HG02884 (cell line): ENCODE data around the gene ST8SIA4.

Experiments
- ATAC-seq: cut with Tn5 transposase; IDR thresholded peaks from one replicate; pipeline ENCODE4 v1.9.1; 2021; ENCODE audit warnings: mild to moderate bottlenecking, moderate library complexity; ENCODE audit not compliant: unreplicated experiment

Gene ST8SIA4

DNA sequence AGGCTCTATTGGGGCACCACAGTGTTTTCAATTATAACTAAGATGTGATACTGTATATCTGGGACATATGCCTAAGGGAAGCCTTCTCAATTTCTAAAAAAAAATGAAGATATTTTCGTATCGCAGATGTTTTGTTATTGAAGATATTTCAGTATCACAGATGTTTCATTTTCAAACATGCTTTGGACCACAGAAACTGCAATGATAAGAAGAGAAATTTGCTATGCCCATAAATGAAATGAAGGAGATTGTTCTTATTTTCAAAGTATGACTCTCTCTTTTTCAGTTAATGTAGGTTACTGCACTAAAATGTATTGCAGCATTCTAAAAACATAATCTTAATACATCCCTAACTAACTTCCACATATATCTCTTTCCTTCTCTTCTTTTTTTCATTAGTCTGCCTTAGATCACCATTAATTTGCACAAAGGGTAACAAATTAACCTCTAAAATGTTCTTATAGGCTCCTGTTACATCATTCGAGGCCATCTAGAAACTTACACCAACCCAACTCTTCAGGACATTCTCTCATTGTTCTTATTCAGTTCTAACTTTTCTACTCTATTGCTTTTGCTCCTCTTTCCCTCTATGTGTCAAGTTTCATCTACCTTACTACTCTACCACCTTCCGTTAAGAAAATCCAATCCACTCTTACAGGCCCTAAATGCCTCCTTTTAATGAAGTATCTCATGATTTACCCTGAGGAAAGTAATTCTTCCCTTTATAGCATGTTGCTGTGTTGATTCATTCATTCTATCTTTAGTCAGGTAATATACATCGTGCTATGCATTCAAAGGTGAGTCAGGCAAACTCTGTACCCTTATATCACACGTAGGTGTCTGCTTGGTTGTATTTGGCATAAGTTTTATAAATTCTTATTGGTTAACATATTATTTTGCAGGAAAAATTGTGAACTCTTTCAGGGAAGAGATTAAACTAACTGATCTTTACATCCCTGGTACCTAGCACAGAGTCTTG lies 70.5 kb downstream of the ST8SIA4 start:
- ATAC-seq, result no peak

DNA sequence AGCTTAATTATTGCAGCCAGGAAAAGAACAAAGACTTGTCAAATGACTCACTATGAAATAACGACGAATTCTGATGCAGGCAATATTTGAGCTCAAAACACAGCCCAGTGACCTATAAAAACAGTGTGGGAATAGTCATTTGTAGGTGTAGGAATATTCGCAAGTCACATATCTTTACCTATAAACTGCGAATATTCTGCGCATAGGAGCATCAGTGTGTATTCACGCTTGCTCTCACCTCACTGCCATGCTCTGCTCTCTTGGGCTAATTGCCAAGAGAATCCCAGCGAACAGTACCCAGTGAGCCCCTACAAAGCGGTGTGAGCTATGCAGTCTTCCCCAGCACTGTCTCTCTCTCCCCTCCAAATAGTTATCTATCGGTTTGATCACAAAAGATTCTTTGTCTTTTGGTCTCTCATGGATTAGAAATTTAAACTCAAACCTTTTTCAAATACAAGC lies 74.2 kb downstream of the ST8SIA4 start:
- no peak for ATAC-seq

DNA sequence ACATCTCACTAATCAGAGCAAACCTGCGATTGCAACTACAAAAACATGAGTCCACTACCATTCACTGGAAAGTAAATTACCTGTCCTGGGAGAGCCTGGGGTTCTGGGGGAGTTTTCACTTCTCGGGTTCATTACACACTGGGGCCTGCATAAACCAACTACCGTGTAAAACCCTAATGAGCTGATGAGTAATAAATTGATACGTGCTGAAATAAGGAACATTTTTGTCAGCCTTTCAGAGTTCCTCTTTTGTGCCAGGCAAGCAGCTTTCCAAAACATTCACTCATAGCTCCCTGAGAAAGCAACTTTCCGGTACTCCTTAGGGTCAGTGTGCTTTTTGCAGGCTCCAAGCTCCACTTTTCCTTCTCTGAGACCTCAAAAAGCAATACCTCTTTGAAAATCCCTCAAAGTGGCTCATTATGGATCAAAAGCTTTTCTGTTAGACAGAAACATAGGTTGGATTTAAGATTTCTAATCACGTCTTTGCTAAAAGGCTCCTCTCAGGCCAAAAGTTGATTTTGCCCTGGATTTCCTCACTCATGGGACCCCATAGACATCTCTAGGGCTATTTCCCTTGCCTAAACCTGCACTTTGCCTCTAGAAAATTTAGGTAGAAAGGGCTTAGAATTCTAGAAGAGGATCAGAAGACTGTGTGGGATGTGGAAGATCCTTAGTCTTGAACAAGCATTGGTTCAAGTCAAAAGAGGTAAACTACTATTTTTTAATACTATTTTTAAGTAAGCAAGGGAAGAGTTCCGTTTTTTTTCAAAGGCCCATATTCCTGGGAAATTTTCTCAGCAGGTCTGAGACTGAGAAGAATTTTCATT lies 74.8 kb downstream of the ST8SIA4 start:
- peak; percentile 78 for ATAC-seq

DNA sequence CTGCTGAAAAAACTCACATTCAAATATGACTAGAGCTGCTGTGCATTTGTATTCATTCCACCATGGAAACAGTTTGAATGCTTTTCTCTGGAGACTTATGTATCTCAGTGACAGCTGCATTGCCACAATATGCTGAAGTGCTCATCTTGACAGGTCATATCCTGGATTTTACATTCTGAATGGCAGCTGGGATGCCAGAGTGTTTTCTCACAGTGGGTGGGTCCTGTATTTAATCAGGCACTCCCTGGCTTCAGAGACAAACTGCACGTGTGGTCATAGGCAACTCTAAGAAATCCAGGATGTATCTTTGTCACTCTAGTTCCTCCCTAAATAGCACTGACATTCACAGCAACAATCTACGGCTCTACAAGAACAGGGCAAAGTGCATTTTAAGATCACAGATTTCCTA lies 75.6 kb downstream of the ST8SIA4 start:
- peak; percentile 9 for ATAC-seq

DNA sequence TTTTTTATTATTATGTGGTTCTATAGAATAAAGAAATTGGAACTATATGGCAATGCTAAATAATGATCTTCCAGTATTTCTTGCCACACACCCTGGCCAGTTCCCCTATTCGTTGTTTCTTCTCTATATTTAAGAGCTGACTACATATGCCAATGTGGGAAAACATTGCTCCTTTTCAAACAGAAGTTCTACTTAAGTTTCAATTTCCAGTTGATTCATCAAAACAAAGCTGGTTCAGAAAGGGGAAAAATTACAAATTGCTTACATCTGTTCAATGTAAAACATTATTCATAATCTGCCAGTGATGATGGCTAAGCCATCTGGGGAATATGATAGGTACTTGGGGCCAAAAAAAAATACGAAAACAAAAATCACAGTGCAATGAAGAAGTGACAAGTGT lies 76.9 kb downstream of the ST8SIA4 start:
- ATAC-seq, result peak; percentile 30

DNA sequence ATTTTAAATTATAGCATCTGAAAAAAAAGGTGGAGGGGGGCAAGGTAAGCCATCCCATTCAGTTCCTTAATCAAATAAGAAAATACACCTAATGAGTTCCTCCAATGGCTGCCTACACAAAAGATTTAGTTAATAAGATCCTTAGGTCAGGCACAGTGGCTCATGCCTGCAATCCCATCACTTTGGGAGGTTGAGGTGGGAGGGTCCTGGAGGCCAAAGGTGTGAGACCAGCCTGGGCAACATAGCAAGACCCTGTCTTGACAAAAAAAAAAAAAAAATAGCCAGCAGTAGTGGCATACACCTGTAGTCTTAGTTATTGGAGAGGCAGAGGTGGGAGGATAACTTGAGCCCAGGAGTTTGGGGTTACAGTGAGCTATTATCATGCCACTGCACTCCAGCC lies 78.4 kb downstream of the ST8SIA4 start:
- no peak for ATAC-seq

DNA sequence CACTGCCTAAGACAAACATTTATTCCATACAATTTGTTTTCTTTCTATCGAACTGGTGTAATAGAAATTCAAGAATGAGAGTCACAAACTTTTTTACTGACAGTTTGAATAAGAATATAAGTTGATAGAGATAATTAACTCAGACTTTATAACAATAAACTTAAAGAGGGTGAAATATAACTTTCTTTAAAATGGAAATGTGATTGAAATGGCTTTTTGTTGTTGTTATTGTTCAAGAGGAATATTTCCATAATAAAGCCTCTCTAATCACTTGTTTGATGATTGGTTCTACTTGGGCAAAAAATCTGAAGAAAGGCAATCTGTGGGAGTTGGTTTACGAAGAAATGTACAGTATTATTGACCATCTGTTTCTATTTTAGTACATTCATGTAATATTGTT lies 79.3 kb downstream of the ST8SIA4 start:
- ATAC-seq, result no peak

DNA sequence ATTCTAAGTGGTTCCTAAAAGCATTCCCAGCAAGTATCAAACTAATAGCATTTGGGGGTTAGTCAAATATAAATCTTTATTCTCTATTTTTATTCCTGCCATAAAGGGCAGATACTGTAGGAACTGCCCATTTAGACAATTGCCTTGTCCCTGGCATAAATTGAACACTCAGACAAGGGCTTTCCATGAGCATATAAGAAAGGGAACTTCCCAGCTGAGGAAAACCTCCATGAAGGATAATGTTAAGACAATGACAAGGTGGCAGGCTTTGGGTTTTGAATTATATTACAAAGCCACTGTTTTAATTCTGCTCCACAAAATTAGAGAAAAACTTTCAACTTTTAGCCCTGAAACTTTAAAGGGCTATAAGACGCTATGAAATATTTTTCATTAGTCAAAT lies 81.3 kb downstream of the ST8SIA4 start:
- ATAC-seq, result no peak

DNA sequence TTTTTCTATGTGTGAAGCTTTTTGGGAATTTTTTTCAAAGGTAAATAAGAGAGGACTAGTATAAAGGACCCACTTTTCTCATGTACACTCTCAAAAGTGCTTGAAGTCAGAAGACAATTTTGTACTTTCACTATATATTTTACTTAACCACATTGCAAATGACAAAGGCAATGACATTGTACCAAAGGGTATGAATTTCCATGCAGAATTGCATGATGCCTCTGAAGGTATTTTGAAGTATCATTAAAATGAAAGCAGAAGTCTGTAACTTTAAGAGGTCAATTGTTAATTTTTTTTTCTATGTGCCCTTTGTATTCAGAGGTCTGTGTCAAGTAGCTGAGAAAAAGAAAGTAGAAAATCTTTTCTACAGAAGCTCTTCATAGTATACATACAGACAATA lies 84.7 kb downstream of the ST8SIA4 start:
- ATAC-seq, result no peak

DNA sequence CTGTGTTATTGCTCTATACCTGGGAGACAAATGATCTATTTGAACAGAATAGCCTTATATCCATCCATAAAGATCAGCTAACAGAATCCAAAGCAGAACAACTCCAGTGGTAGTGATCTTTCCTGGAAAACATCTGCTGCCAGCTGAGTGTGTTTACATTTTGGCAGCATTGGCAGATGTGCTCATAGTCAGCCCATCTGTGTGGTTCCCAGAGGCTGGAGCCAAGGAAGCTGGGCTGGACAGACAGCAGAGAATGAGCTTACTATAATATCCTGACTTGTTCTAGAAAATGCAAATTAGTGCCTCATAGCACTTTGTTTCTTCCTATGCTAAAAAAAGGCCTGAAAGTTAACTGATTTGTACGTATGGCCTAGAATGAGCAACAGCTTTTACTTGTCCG lies 99.7 kb downstream of the ST8SIA4 start:
- no peak for ATAC-seq

DNA sequence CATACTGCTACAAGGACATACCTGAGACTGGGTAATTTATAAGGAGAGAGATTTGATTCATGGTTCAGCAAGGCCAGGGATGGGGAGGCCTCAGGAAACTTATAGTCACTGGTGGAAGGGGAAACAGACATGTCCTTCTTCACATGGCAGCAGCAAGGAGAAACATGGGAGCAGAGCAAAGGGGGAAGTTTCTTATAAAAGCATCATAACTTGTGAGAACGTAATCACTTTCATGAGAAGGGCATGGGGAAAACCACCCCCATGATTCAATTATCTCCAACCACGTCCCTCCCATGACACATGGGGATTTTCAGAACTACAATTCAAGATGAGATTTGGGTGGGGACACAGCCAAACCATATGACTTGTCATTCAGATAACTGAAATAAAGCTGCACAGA lies 100.9 kb downstream of the ST8SIA4 start:
- ATAC-seq, result no peak

DNA sequence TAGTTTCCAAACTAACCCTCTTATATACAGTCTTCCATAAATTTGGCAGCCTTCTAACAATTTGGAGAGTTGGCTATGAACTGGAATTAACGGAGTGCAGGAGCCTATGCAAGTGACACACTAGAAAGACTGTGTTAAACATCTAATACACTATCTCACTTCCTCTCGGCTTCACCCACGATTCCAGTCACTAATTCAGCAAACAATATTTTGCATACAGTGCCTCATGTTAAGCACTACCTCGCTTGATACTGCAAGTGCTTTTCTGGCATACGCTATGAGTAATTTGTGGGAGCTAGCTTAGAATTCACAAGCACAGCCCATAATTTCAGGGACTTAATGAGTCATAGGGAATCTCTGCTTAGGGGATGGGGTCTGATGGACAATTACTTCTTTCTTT lies 102.5 kb downstream of the ST8SIA4 start:
- ATAC-seq, result peak; percentile 86

DNA sequence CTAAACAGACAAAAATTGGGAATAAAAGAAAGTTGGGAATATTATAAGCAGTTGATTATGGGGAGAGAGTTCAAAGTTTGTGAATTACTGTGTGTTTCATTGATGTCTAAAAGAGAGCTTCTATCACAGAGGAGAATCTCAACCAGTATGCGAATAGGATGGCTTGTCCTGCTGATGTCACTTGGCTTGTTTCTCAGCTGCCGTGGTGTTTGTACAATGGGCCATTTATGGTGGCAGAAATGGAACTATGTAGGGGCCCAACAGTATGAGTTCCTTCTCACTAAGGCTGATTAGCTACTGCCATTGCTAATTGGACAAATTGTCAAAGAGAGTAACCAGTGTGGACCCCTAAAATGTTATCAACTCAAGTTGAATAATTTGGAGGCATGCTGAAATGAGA lies 103.9 kb downstream of the ST8SIA4 start:
- ATAC-seq, result no peak

DNA sequence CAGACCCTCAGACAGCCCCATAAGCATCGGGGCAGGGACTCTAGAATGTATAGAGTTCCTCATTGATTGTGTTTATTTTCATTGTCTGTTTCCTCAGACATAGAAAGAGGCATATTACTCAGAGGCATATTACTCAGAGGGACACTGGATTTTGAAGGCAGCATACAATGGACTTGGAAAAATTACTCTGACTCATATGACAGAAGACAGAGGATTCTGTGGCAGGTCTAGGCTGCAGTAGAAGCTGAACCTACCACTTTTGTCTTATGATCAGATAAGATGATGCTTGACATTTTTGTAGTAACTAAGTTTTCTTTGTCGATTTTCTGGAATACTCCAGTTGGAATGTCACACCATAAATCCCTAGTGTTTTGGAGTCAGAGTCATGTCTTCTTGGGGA lies 105.2 kb downstream of the ST8SIA4 start:
- ATAC-seq, result no peak

DNA sequence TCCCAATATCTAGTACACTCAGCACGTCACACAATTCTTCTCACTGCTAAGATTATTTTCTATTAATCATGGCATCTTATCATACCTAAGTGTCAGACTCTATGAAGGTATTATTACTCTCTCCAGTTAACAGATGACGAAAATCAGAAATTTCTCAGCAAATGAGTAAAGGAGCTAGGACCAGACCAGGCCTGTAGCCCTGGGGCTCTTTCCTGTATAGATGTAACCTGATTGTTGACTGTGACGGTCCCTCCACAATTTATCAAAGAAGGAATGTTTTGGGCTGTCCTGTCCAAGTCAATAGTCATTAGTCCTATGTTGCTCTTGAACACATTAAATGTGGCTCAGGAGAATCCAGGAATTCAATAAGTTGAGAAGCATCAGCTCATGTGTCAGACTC lies 106.2 kb downstream of the ST8SIA4 start:
- no peak for ATAC-seq

DNA sequence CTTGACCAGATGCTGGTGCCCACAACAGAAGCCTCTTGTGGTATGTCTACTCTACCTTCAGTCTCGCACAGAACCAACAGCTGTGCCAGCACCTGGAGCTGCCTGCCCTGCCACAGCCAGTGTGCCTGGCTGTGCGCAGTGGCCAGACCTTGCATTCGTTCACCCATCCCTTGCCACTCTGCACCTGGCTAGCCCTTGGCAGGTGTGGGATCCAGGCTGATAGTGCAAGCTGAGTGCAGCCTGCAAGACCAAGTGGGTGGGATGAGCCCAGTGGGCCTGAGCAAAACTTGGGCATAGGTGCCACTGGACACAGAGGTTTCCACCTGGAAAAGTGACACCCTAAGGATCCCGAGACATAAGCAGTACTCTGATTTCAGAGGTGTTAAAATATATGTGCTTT lies 108.2 kb downstream of the ST8SIA4 start:
- no peak for ATAC-seq

DNA sequence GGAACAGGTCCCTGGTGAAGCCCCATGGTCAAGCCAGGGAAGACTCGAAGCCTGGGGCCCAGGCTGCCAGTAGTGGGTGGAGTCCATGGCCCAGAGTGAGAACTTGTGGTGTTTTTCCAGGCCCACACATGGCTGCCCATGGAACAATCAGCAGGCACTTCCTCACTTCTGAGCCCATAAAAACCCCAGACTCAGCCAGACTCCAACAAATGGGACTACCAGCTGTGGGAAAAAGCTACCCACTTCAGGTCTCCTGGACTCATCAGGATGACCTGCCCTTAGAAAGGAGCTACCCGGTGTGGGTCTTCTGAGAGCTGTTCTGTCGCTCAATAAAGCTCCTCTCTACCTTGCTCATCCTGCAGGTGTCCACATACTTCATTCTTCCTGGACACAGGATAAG lies 108.9 kb downstream of the ST8SIA4 start:
- no peak for ATAC-seq

DNA sequence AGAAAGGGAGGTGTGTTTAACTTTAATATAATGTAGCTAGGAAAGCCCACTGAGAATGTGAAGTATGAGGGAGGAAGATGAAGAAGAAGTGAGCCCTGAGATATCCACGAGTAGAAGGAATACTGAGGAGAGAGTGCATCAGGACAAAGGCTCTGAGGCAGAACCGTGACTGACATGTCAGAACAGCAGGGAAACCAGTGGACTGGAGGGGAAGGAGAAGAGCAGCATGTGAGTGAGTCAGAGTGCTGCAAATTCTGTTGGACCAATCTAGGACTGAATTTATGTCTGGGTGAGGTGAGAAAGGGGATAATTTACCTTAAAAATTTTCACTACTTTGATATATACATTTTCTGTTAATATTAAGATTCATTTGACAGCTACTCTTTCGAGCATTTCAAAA lies 110.3 kb downstream of the ST8SIA4 start:
- ATAC-seq, result no peak

DNA sequence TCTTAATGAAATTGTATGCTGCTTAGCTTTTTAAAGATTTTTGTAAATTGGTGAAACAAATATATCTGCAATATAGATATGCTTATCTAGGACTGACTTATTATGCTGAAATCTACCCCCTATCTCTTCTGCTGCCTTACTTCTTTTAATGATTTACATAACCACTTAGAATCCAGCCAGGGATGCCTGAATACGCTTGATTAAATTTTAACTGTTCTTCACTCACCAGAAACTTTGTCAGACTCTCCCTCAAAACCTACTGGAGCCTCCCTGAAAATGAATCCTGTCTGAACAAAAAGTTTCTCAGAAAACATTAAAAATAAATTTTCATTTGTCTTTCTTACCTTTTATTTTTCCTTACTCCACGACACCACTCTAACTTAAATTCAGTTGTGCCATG lies 111.7 kb downstream of the ST8SIA4 start:
- ATAC-seq, result no peak

DNA sequence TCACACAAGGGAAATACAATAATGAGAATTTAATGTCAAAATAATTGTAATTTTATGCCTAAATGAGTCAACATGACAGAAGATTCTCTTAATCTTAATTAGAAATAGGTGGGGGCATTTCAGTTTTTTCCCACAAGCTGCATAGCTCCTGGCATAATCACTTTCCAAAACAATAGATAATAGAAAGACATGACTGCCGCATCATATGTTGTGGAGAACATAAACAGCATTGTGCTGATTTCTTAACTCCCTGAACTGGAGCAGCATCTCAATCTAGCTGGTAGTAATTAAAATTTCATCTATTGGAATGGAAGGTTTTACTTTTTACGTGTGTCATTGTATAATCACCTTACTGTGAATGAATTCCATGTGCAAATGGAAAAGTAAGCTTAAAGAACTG lies 112.1 kb downstream of the ST8SIA4 start:
- ATAC-seq, result no peak

DNA sequence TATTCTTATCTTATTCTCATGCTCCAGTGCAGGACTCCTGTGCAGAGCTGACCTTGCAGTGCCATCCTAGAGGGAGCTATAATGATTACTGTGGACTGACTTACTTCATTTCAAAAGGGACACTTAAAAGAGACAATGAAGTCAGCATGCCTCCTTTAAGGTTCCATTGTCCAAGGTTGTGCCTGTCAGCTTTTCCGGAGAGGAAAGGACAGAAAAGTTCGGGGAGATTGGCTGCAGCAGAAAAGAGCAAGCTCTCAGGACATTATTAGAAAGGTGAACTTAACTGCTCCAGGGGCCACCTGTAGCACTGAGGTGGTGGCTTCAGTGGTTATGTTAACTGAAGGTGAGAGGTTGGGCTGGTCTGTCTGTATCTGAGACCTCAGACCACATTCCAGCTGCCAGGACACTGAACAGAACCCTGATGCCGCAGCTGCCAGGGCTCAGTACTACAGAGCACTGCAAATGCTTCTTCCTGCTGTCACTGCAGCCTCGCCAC lies 112.9 kb downstream of the ST8SIA4 start:
- ATAC-seq, result peak; percentile 43

DNA sequence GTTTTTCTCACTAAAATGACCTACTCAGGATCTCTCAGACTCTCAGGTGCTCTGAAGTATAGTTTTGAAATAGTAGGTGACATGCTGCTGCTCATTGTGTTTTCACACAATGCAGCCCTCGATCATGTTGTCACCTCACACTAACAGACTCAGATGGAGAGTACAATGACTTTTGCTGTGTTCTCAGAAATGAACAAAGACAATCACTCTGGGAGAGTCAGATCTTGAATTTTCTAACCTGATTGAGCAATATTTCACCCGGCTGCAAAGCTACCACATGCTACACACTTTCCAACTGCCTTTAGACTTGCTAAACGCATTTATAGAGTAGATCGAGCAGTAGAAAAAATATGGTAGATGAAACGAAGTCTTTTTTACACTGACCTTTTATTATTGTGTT lies 113.4 kb downstream of the ST8SIA4 start:
- ATAC-seq, result no peak
